HG03196 (cell line): ENCODE data around the gene APH1A.
"Not testable (repeated sequence)": the region's sequence is repeated elsewhere in the genome, so short reads cannot be mapped to it uniquely, and the experiment has no call there.

Experiments used
- ATAC-seq: cut with Tn5 transposase; IDR thresholded peaks from one replicate; pipeline ENCODE4 v1.9.1; 2021; ENCODE audit not compliant: unreplicated experiment

The APH1A gene

DNA sequence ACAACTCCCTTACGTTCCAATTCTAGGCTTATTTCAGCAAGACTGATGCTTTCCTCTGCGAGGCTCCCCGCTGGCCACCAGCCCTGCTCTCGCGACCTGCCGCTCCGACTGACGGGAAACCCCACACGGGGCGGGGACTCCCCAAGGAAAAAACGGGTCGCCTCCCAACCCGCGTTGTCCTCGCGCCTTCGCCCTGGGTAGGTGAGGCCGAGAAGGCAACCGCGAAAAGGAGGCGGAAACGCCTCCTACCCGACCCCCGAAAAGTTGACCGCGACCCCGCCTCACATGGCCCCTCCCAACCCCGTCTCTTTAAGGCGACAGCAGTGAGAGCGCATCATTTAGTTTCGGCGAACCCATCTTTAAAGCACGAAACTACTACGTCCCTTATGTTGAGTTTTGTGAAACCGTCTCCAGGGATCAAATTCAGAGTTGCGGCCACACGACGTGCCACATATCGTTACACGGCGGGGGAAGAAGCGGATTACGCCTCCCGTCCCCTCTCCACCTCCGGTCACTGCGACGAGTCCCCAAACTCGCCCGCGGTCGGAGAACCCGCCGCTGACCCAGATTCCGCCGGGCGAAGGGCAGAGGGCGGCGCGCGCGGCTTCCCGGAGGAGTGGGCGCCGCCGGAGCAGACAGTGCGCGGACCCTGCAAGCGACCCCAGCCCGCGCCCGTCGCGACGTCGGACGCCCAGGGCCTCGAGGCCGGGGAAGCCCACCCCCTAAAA is 34.1 kb downstream of the APH1A start:
- ATAC-seq = peak; percentile 57

DNA sequence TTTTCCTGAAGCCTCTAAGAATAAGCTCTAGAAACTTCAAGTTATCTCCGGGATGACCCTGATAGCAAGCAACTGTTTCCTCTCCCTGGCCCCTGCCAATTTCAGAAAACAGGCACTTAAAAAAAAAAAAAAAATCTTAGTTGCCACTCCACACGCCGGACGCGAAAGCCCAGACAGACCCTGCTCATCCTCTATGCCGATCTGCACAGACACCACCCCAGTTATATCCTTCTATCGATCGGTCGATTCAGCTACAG is 34.6 kb downstream of the APH1A start:
- ATAC-seq = no peak

- ATAC-seq = no peak
Measured at GRCh38 chr1:150233359-150234308, 35.2 kb downstream of the APH1A start.

- ATAC-seq = not testable (repeated sequence)
Measured at GRCh38 chr1:150232921-150233320, 35.9 kb downstream of the APH1A start.

DNA sequence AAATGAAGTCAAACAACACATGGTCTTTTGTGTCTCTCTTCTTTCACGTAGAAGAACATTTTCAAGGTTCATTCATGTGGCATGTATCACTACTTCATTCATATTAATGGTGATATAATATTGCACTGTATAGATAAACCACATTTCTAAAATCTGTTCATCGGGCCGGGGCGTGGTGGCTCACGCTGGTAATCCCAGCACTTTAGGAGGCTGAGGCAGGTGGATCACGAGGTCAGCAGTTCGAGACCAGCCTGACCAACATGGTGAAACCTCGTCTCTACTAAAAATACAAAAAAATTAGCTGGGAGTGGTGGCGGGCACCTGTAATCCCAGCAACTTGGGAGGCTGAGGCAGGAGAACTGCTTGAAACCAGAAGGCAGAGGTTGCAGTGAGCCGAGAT is 40.6 kb downstream of the APH1A start:
- ATAC-seq = not testable (repeated sequence)

- ATAC-seq = no peak
Measured at GRCh38 chr1:150227228-150227627, 41.6 kb downstream of the APH1A start.

- ATAC-seq = no peak
Measured at GRCh38 chr1:150226486-150226885, 42.3 kb downstream of the APH1A start.

GRCh38 chr1:150225546-150225945 is 43.3 kb downstream of the APH1A start:
- ATAC-seq = no peak

DNA sequence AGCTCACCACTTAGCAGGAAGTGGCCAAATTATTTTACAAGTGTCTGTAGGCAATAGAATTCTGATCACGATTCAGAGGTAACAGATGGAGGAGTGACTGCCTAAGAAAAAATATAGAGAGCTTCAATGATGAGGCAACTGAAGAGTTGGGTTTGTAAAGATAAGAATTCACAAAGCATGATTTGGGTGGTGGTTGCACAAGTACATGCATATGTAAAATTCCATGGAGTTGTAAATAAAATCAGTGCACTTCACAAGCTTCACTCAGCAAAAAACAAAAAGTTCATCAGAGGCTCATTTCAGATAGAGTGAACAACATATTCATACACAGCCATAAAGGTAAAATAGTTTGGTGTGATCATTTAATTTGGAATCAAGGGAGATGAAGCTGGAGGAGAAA is 43.8 kb downstream of the APH1A start:
- ATAC-seq = no peak

DNA sequence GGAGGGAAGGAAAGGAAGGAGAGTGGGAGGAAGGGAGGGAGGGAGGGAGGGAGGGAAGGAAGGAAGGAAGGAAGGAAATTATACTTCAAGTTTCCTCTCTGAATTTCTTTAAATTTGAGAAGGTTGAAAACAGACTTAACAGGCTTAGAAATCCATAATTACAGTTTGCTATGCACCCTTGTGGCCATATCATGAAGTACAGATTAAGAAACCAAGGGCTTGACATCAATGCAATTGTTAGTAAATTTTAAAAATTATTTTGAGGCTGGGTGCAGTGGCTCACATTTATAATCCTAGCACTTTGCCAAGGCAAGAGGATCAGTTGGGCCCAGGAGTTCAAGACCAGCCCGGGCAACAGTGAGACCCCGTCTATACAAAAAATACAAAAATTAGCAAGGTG is 47.3 kb downstream of the APH1A start:
- ATAC-seq = no peak

DNA sequence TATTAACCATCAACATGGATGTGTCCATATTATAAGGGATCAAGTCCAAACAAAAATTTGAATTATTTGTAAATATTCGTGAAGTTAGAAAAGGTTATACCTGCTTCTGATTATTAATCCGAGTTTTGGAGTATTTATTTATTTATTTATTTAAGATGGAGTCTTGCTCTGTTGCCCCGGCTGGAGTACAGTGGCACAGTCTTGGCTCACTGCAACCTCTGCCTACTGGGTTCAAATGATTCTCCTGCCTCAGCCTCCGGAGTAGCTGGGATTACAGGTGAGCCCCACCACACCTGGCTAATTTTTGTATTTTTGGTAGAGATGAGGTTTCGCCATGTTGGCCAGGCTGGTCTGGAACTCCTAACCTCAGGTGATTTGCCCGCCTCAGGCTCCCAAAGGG is 53.0 kb downstream of the APH1A start:
- ATAC-seq = not testable (repeated sequence)
